GM12892 (cell line): ENCODE results near the gene ICAM2.

Experiments used
- DNase-seq: peaks from one replicate; pipeline ENCODE4 v3.0.0; 2011; ENCODE audit not compliant: insufficient read length
- FAIRE-seq: peaks from 2 replicates; lab custom pipeline; 2011; peaks lifted over from hg19 to GRCh38; lab: Jason Lieb, UNC
- POLR2A ChIP-seq: IDR thresholded peaks from 2 replicates; pipeline ENCODE4 v1.6.1; 2011; ENCODE audit warnings: low read depth, low read length, control low read depth
- POLR2AphosphoS5 ChIP-seq: IDR thresholded peaks from 2 replicates; pipeline ENCODE4 v1.6.1; 2011; ENCODE audit warnings: low read depth, low read length, control low read depth
- TAF1 ChIP-seq: IDR thresholded peaks from 2 replicates; pipeline ENCODE4 v1.6.1; 2011; ENCODE audit warnings: low read depth, mild to moderate bottlenecking, control low read depth, low read length, borderline replicate concordance

ICAM2 gene

DNA sequence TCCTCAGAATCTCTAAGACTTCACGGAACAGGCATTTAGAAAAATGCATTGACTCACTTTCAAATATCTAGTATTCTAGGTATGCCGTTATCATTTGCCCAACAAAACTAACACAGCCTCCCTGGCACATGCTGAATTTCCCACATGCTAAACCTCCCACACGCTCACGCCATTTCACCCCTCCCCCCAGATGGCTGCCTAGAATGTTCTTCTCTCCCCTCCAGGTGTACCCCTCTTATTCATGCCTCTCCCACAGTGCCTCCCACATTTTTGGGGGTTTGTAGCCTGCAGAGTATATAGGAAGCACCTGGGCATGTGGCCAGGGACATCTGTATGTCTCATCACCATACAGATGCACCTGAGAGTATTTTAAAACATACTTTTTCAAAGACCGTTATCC, 38.2 kb upstream of the ICAM2 start:
- FAIRE-seq (no peak), DNase-seq (no peak)
- TF ChIP-seq POLR2A = no peak
- no peak for TF ChIP-seq TAF1
- TF ChIP-seq POLR2AphosphoS5 = no peak

DNA sequence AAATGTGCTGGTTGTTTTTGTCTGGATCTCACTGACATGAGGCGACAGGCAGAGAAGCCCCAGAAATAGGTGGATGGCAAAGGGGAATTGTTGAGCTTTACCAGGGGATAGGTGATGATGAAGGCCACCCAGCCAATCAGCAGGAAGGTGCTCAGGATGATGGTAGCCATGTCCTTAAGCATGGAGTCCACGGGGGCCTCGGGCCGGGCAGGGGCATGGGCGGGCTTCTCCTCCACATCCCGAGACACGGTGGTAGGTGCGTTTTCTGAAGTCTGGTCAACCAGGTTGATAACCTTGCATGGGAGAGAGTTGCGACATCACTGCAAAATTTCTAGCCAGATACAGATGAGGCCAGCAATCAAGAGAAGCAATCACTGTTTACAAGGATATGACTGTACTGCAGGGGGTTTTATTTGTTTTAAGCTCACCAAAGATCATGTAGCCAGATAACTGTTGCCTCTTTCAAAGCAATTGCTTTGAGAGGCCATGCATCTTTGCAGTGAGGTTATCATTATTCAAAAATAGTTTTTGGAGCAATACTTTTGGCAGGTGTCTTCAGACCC, 37.3 kb upstream of the ICAM2 start:
- FAIRE-seq = no peak
- DNase-seq = no peak
- TF ChIP-seq TAF1 = no peak
- TF ChIP-seq POLR2AphosphoS5 = no peak
- no peak for TF ChIP-seq POLR2A

DNA sequence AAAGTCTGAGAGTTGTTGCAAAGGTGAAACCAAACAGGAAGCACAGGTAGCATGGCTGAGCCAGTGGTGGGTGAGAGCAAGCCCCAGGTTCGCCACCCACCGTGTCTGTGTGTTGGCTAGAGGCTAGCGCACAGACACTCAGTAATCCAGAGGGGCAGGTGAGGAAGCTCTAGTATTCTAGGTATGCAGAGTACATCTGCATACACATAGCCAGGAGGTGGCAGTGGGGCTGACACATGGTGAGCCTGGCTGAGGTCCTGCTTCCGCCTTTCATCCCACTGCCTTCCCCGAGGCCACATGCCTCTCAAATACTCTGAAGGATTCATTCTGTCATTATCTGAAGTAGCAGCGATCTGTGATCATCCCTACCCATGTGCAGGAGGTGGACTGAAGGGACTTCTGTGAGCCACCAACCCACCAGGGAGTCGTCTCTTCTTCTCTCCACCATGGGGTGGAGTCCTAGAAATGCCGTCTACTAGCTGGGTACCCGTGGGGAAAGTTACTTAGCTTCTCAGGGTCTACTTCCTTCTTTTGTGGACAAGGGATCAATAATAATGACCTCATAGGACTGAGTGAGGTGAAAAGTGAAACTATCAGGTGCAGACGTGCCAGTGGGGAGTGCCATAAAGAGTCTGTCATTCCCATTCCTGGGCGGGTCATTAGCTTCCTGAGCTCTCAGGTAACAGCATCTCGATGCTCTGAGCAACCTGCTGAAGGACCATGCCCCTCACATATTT, 36.0 kb upstream of the ICAM2 start:
- TF ChIP-seq POLR2A (no peak), POLR2AphosphoS5 (no peak), TAF1 (no peak)
- peak; percentile 54 for FAIRE-seq
- peak; percentile 71 for DNase-seq

DNA sequence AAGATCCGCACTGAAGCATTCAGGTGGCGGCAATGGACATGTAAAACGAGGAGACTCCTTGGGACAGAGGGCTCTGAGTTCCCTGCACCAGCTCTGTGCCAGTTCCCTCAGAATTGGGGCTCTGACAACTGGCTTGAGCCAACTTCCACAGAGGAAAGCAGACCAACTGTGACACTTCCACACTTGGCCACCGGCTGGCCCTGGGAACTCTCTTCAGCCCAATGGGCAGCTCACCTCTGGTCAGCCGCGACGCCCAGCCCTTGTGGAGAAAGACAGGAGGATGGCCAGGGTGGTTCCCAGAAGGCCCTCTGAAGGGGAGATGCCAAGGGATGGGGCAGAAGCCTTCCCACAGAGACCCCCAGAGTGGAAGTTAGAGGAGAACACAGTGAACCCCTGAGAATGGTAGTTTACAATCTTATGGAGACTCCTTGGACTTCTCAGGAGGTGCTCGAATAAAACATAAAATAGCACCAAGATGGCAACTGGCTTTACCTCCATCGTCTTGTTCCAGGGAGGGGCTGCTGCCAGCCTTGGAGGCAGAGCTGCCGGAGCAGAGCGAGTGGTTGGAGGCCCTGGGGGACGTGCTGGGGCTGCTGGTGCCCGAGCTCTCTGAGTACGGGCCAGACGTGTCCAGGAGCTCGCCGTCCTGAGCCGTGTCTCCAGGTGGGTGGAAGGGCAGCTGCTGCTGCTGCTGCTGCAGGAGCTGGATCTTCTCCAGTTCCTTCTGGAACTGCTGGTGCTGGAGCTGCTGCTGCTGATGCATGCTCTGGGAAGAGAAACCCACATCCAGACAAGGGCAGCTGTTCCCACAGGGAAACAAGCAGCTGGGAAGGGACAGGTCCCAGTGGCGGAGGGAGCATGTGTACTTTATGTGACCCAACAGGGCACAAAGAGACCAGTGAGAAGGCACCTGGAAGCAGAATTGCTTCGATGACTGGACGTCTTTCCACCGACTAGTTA, 35.0 kb upstream of the ICAM2 start:
- DNase-seq (no peak), FAIRE-seq (no peak)
- TF ChIP-seq TAF1 (no peak), POLR2AphosphoS5 (no peak), POLR2A (no peak)

DNA sequence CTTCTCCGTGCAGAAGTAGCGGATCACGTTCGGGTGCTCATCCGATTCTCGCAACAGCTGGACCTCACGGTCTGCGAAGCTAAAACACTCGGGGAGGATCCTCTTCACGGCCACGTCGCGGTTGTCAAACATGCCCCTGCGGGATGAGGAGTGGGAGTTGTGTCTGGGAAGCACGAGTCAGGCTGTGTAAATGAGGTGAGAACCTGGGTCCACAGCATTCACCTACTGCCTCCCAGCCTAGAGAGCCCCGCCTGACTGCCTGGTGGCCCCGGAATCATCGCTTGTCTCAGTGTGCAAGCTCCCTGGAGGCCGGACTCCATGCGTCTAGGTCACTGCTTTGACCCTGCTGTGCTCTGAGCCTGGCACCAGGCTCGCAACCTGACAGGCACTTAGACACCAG, 33.9 kb upstream of the ICAM2 start:
- DNase-seq (no peak), FAIRE-seq (no peak)
- no peak for TF ChIP-seq POLR2A
- TF ChIP-seq TAF1 = no peak
- TF ChIP-seq POLR2AphosphoS5 = no peak

DNA sequence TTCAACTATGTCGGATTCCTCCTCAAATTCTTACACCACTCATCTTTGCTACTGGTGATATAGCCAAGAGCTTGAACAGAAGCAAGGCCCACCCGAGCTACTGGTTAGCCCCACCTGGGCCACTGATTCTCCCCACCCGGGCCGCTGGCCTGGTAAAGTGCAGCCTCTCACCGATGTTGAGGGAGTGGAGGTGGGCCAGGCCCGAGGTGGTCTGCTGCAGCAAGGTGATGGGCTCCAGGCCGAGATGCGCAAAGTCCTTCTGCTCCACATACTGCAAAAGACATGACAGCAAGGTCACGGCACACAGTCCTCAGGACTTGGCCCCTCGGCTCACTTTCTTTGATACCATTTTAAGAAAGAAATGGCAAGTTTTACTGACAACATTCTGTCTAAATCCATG, 32.7 kb upstream of the ICAM2 start:
- FAIRE-seq (no peak), DNase-seq (no peak)
- TF ChIP-seq TAF1 (no peak), POLR2A (no peak), POLR2AphosphoS5 (no peak)

DNA sequence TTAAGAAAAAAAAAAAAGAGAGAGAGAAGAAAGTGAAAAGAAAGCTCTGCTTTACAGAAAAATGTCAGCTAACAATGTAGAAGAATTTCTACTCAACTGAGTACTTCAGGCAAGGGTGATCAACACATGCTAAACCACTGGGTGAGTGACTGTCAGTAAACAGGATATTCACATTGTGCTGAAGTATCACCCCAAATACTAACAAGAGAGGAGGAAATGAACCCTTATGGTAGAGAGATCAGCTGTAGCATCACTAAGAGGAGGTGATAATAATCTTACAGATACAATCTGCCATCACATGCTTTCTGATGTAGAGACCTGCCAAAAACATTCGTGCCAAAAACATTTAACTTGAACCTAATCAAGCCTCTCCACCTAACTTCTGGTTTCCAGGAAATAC, 30.7 kb upstream of the ICAM2 start:
- FAIRE-seq (peak; percentile 56), DNase-seq (no peak)
- TF ChIP-seq POLR2AphosphoS5 (no peak), POLR2A (no peak), TAF1 (no peak)

DNA sequence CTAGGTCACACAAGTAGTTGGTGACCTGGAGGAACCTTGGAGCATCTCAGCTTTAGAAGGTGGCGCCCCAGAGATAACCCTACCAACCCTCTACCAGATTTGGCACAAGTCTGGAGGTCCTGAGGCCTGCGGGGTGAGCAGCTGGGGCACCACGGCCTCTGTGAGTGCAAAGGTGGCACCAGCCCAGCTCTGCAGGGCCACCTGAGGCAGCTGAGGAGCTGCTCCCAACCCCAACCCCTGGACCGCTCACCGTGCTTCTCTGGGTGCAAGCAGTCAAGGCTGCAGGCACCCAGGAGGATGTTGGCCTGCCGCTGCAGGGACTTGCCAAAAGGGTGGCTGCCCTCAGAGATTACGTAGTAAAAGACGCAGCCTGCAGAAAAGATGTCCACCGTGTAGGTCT, 28.4 kb upstream of the ICAM2 start:
- FAIRE-seq = no peak
- DNase-seq = no peak
- TF ChIP-seq POLR2AphosphoS5 = no peak
- no peak for TF ChIP-seq POLR2A
- TF ChIP-seq TAF1 = no peak

DNA sequence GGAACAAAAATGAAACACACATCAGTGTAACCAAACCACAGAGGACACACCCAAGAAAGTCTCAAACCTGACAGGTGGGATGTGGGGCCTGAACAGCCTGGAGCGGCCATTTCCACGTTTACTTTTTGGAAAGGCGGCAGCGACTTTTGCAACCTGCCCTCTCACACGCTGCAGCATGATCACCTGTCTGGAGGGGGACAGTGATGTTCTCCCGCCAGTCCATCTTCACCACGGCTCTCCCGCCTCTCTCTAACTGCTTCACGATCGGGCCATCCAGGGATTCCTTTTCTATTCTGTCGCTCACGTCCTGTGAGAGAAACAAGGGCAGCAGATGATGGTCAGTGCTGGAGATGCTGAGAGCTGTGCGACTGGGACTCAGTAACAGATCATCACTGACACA, 24.7 kb upstream of the ICAM2 start:
- TF ChIP-seq POLR2A (no peak), TAF1 (no peak), POLR2AphosphoS5 (no peak)
- FAIRE-seq (no peak), DNase-seq (no peak)

DNA sequence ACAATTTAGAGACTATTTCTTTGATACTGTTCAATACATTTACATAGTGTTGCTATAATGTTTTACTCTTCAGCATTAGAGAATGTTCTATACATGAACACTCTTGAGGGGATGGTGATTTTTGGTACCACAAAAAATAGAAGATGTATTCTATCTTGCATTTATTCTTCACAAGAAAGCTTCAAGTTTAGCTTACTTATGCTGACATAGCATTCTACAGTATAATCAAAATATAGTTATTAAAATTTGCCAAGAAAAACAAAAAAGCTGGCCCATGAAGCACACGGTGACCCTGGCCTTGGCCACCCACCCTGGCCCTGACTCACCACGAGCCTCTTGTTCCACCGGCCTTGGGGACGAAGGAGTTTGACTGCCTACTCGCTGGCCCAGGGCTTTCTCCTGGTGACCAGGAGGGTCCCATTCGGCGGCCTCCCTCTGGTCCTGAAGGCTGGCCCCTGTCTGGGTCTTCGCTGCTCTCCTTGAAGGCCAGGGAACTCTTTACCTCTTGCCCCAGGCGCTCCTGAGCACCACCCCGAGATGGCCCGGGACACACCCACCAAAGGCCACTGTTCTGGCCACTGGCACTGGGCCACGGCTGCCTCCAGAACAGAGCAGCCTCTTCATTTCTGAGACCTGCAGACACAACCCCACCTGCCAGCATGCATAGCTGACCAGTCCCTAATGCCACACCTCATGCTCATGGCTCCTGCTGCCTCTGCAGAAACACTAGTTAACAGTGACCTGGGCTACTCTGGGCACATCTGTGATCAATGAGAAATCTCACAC, 22.5 kb upstream of the ICAM2 start:
- DNase-seq (no peak), FAIRE-seq (no peak)
- TF ChIP-seq POLR2AphosphoS5 (no peak), POLR2A (no peak), TAF1 (no peak)
